ENCODE results near the gene VPS41. TPM values are rescaled to one million over a fixed set of nuclear protein-coding genes. Genes with fewer than 3 reads are reported as not detected.

VPS41 gene
- total RNA-seq (2016; rRNA removed; fragmentation: Illumina TruSeq; extraction: Trizol) = 43.4 and 65.0 TPM in 2 replicates
- 2.5 and 3.7 TPM in 2 replicates for total RNA-seq (2016; cell fraction: cytosol; rRNA removed; fragmentation: Illumina TruSeq; extraction: Trizol; ENCODE audit: low read depth)
- total RNA-seq (2016; cell fraction: insoluble cytoplasmic fraction; rRNA removed; fragmentation: Illumina TruSeq; extraction: Trizol) = 41.0 and 59.0 TPM in 2 replicates
- 6.3 and 6.4 TPM in 2 replicates for total RNA-seq (2016; cell fraction: membrane; rRNA removed; fragmentation: Illumina TruSeq; extraction: Trizol)
- total RNA-seq (2016; cell fraction: nucleus; rRNA removed; fragmentation: Illumina TruSeq; extraction: Trizol) = 49.7 and 54.1 TPM in 2 replicates
- polyA plus RNA-seq (2011; rRNA removed) = 12.1 and 12.3 TPM in 2 replicates
- polyA plus RNA-seq (2011; cell fraction: cytosol; rRNA removed) = 4.7 and 6.7 TPM in 2 replicates
- polyA plus RNA-seq (2011; cell fraction: nucleus; rRNA removed) = 26.2 and 26.3 TPM in 2 replicates
- 17.4 and 23.5 TPM in 2 replicates for polyA plus RNA-seq (2012)
- 0.51 and 0.87 TPM in 2 replicates for polyA plus RNA-seq (2016; cell fraction: cytosol; fragmentation: Illumina TruSeq; extraction: Trizol; ENCODE audit: low read depth)
- polyA plus RNA-seq (2016; cell fraction: insoluble cytoplasmic fraction; fragmentation: Illumina TruSeq; extraction: Trizol; ENCODE audit: low read depth) = 24.1 and 25.2 TPM in 2 replicates
- polyA plus RNA-seq (2016; cell fraction: membrane; fragmentation: Illumina TruSeq; extraction: Trizol; ENCODE audit: low read depth) = 2.3 and 2.5 TPM in 2 replicates
- 31.5 and 34.5 TPM in 2 replicates for polyA plus RNA-seq (2016; cell fraction: nucleus; fragmentation: Illumina TruSeq; extraction: Trizol; ENCODE audit: insufficient read depth, low read depth)
- polyA minus RNA-seq (2011; rRNA and poly(A)+ RNA removed; ENCODE audit: low replicate concordance) = 10.6 and 14.4 TPM in 2 replicates
- 8.8 and 9.3 TPM in 2 replicates for polyA minus RNA-seq (2011; cell fraction: cytosol; rRNA and poly(A)+ RNA removed)
- 77.6 and 88.6 TPM in 2 replicates for polyA minus RNA-seq (2011; cell fraction: nucleus; rRNA and poly(A)+ RNA removed)
- percentile 70 among the genes with signal in this experiment for Bru-seq, nascent RNA
- percentile 63 among the genes with signal in this experiment for BruChase-seq, experiment 1, labeled RNA remaining after a 6-hour chase
- percentile 65 among the genes with signal in this experiment for BruChase-seq, experiment 2, labeled RNA remaining after a 2-hour chase
- long read RNA-seq, experiment 1, full-length matches to known transcripts = 11 of 20 reads
- long read RNA-seq, experiment 1, partial matches to known transcripts = 6 of 20 reads
- long read RNA-seq, experiment 1, other reads (novel, unspliced or antisense) = 3 of 20 reads
- long read RNA-seq, experiment 2, full-length matches to known transcripts = 2 of 19 reads
- long read RNA-seq, experiment 2, partial matches to known transcripts = 3 of 19 reads
- long read RNA-seq, experiment 2, other reads (novel, unspliced or antisense) = 14 of 19 reads

DNA sequence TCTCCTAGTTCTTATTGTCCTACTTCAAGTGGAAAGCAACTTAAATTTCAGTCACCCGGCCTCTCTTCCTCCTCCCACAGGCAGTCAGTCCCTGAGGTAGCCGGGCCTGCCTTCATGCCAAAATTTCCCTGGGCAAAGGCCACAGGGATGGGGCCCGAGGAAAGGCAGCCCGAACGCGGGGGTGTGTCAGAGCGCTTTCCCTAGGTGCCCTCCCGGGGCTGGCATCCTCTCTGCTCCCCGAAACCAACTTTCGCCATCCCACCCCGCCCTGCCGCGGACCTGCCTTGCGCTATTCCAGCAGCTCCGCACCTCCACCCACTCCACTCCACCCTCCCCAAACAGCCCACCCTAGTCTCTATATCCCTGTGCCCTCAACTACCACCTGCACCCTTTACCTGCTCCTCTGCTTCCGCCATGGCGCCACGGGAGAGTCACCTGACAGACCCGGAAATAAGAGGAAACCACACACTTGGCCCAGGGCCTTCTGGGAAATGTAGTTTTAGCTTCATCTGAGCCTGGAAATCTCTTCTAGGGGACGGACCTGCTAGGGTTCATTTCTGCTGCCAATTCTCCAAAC lies at the start of gene VPS41:
VPS41 (minus strand) TSS at position 433 of the 577 bp plus-strand sequence; CDS start at position 416, 17 bp downstream.
- H3K27ac ChIP-seq (ENCODE audit: extremely low read length, insufficient read depth, low read length) = no peak within 1 kb of the TSS
- ChIA-PET CTCF (ENCODE audit: low intra/inter-chr PET ratio, low total read pairs) (no interaction called here), POLR2A (no interaction called here)
- H3K9ac ChIP-seq (ENCODE audit: insufficient read depth, low read depth, low read length) = peak within 1 kb of the TSS; percentile 61
- peak within 1 kb of the TSS; percentile 74 to 99 (median 88) for H3K4me3 ChIP-seq (replicated peaks in 1 of 3; ENCODE audit: insufficient read depth in 1 of 3, low read depth in 2 of 3, low read length in 3 of 3)
- H3K36me3 ChIP-seq (replicated peaks in 1 of 2; ENCODE audit: control insufficient read depth in 1 of 2, insufficient read depth in 2 of 2, low read length in 2 of 2) = no peaks in the 10 kb centered on the region
- BruUV-seq (replicated peaks) = TSS peak; percentile 69
- DNase-seq (ENCODE audit: low spot score) (peak; percentile 76), ATAC-seq (peak; percentile 100), FAIRE-seq (peak; percentile 75)
- peaks cover 15% of the 10 kb centered on the region for H3K4me1 ChIP-seq (ENCODE audit: insufficient read depth, low read length)
- H3K4me2 ChIP-seq (ENCODE audit: low read depth, low read length) = peak within 1 kb of the TSS; percentile 70
- intact Hi-C loops (cut with micrococcal nuclease; ENCODE audit: unreplicated experiment) = no loop called here
- H3K9me3 ChIP-seq (ENCODE audit: low read length) = no peaks in the 10 kb centered on the region
- no peaks in the 10 kb centered on the region for H4K20me1 ChIP-seq (ENCODE audit: insufficient read depth, low read length)
- H3K27me3 ChIP-seq (ENCODE audit: control insufficient read depth in 1 of 2, insufficient read depth in 2 of 2, low read length in 2 of 2) = no peaks in the 10 kb centered on the region; a peak in 1 of 5 replicates
- WGBS (ENCODE audit: low lambda C conversion rate) = 1% methylated on average over 19 of the region's 20 CpGs
- peaks cover 7% of the 10 kb centered on the region for H3K79me2 ChIP-seq (ENCODE audit: insufficient read depth, low read length)
- in situ Hi-C loops (cut with HindIII; ENCODE audit: extremely low pct_ligation_motif_present, low pct_unique_long_range_greater_than_20kb) = no loop called here
- peak within 1 kb of the TSS; percentile 48 for H2AFZ ChIP-seq (ENCODE audit: low read length)
- TF ChIP-seq MIER3 (CRISPR knock-in tag; IDR thresholded peaks at IDR 0.05; ENCODE audit: borderline replicate concordance) (no peak), ZNF451 (CRISPR knock-in tag; IDR thresholded peaks at IDR 0.05) (no peak), SOX6 (IDR thresholded peaks at IDR 0.05) (no peak), SOX6 (CRISPR knock-in tag; IDR thresholded peaks at IDR 0.05) (no peak), RXRB (CRISPR knock-in tag; IDR thresholded peaks at IDR 0.05; ENCODE audit: borderline replicate concordance) (peak; percentile 46), HCFC1 (IDR thresholded peaks at IDR 0.05; ENCODE audit: low read depth, low read length) (peak; percentile 89), ZNF17 (CRISPR knock-in tag; IDR thresholded peaks at IDR 0.05) (no peak), HNF4A (CRISPR knock-in tag; IDR thresholded peaks at IDR 0.05) (no peak), GATAD2A (CRISPR knock-in tag; IDR thresholded peaks at IDR 0.05) (no peak), FOSL2 (CRISPR knock-in tag; IDR thresholded peaks at IDR 0.05) (peak; percentile 38; the same call in 1 of the 2 replicates), ZSCAN9 (CRISPR knock-in tag; IDR thresholded peaks at IDR 0.05; ENCODE audit: borderline replicate concordance) (0 out of 2 replicates have a peak, but pooled peaks have one; percentile 36), ZFP37 (CRISPR knock-in tag; IDR thresholded peaks at IDR 0.05; ENCODE audit: borderline replicate concordance) (0 out of 2 replicates have a peak, but pooled peaks have one; percentile 24), HNRNPL (IDR thresholded peaks at IDR 0.05; ENCODE audit: low read depth, low read length) (peak; percentile 75; the same call in 1 of the 2 replicates), ZMAT3 (CRISPR knock-in tag; conservative IDR thresholded peaks at IDR 0.05) (no peak), THYN1 (CRISPR knock-in tag; IDR thresholded peaks at IDR 0.05; ENCODE audit: borderline replicate concordance, low read depth) (no peak)
- TF ChIP-seq, protein P1, sequence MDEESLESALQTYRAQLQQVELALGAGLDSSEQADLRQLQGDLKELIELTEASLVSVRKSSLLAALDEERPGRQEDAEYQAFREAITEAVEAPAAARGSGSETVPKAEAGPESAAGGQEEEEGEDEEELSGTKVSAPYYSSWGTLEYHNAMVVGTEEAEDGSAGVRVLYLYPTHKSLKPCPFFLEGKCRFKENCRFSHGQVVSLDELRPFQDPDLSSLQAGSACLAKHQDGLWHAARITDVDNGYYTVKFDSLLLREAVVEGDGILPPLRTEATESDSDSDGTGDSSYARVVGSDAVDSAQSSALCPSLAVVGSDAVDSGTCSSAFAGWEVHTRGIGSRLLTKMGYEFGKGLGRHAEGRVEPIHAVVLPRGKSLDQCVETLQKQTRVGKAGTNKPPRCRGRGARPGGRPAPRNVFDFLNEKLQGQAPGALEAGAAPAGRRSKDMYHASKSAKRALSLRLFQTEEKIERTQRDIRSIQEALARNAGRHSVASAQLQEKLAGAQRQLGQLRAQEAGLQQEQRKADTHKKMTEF (CRISPR knock-in tag; IDR thresholded peaks at IDR 0.05) = peak; percentile 54
- TF ChIP-seq, protein P2, sequence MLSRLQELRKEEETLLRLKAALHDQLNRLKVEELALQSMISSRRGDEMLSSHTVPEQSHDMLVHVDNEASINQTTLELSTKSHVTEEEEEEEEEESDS (CRISPR knock-in tag; IDR thresholded peaks at IDR 0.05; ENCODE audit: borderline replicate concordance) = no peak
- TF ChIP-seq, protein P3, sequence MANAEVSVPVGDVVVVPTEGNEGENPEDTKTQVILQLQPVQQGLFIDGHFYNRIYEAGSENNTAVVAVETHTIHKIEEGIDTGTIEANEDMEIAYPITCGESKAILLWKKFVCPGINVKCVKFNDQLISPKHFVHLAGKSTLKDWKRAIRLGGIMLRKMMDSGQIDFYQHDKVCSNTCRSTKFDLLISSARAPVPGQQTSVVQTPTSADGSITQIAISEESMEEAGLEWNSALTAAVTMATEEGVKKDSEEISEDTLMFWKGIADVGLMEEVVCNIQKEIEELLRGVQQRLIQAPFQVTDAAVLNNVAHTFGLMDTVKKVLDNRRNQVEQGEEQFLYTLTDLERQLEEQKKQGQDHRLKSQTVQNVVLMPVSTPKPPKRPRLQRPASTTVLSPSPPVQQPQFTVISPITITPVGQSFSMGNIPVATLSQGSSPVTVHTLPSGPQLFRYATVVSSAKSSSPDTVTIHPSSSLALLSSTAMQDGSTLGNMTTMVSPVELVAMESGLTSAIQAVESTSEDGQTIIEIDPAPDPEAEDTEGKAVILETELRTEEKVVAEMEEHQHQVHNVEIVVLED (CRISPR knock-in tag; IDR thresholded peaks at IDR 0.05; ENCODE audit: borderline replicate concordance) = peak; percentile 49; the same call in 1 of the 2 replicates

All from HepG2 (cell line).